ENCODE data around the gene NELL2.

DNA sequence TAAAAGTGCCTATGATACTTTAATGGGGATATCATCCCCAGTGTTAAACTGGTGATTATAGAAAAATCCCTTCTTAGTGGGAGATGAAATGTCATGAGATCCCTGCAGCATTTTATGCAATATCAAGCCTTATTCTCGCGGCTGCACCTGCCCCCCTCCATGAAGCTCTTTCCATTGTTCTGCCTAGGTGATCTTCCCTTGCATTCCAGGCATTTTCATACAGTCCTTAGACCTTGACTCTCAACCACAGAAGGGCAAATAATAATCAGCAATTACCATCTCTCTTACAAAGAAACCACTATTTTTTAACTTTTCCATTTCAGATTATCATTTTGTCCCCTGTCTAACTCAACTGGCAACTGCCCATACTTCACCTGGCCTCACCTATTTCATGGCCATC lies 352.3 kb downstream of the NELL2 start:
- no peak for TF ChIP-seq POLR2A (IDR thresholded peaks at IDR 0.05)
- TF ChIP-seq, protein P1, sequence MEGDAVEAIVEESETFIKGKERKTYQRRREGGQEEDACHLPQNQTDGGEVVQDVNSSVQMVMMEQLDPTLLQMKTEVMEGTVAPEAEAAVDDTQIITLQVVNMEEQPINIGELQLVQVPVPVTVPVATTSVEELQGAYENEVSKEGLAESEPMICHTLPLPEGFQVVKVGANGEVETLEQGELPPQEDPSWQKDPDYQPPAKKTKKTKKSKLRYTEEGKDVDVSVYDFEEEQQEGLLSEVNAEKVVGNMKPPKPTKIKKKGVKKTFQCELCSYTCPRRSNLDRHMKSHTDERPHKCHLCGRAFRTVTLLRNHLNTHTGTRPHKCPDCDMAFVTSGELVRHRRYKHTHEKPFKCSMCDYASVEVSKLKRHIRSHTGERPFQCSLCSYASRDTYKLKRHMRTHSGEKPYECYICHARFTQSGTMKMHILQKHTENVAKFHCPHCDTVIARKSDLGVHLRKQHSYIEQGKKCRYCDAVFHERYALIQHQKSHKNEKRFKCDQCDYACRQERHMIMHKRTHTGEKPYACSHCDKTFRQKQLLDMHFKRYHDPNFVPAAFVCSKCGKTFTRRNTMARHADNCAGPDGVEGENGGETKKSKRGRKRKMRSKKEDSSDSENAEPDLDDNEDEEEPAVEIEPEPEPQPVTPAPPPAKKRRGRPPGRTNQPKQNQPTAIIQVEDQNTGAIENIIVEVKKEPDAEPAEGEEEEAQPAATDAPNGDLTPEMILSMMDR (IDR thresholded peaks at IDR 0.05) = no peak

All from lower leg skin (tissue), 3 donors.